ENCODE data around the gene METTL25.

METTL25 gene

DNA sequence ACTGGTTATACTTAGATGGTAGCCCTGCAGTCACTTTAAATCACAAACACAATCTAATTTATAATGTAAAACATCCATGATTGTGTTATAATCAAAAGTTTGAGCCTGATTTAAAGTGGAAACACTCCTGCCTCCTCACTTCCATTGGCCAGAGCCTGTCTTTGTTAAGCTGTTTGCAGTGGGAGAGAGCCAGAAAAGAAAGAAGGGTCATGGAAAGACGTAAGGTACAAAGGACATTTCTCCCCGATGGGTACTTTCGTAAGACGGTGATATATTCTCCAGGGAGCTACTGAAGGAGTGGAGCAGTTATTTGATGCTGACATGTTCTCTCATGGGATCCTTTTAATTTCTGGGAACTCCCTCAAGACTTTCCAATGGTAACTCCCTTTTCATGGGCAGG lies 164.0 kb downstream of the METTL25 start:
- Mint-ChIP-seq H3K4me1 (peaks cover 36% of the 10 kb centered on the region), H3K4me3 (no peak overlapping the region), H3K27ac (peak overlapping the region; percentile 96 to 97 (median 97)), H3K36me3 (ENCODE audit: low read depth) (no peaks in the 10 kb centered on the region), H3K9me3 (no peaks in the 10 kb centered on the region), H3K27me3 (ENCODE audit: low read depth) (no peaks in the 10 kb centered on the region)
- TF ChIP-seq, protein P1, sequence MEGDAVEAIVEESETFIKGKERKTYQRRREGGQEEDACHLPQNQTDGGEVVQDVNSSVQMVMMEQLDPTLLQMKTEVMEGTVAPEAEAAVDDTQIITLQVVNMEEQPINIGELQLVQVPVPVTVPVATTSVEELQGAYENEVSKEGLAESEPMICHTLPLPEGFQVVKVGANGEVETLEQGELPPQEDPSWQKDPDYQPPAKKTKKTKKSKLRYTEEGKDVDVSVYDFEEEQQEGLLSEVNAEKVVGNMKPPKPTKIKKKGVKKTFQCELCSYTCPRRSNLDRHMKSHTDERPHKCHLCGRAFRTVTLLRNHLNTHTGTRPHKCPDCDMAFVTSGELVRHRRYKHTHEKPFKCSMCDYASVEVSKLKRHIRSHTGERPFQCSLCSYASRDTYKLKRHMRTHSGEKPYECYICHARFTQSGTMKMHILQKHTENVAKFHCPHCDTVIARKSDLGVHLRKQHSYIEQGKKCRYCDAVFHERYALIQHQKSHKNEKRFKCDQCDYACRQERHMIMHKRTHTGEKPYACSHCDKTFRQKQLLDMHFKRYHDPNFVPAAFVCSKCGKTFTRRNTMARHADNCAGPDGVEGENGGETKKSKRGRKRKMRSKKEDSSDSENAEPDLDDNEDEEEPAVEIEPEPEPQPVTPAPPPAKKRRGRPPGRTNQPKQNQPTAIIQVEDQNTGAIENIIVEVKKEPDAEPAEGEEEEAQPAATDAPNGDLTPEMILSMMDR (IDR thresholded peaks at IDR 0.05; ENCODE audit: unreplicated experiment in 3 of 3): no peak

DNA sequence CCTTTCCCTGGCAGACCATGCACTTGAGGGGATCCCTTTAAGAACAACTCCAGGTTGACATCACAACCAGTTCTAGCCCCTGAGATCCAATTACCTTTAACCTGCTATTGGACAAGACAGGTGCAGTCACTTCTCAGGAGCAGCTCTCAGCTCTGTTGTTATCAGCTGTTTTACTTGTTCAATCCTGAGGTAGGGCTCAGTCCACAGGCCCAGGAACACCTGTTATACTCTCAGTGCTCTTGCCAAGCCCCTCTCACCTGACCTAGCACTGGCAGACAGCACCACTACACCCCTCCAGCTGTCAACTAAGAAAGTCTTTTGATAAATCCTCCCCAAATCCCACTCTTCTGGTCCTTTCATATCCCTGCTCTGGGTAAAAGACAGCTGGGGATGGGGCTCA lies 164.4 kb downstream of the METTL25 start:
- H3K9me3 Mint-ChIP-seq: no peaks in the 10 kb centered on the region
- no peaks in the 10 kb centered on the region for H3K27me3 Mint-ChIP-seq (ENCODE audit: low read depth)
- no peak overlapping the region for H3K4me3 Mint-ChIP-seq
- peak overlapping the region; percentile 96 to 97 (median 97) for H3K27ac Mint-ChIP-seq
- no peaks in the 10 kb centered on the region for H3K36me3 Mint-ChIP-seq (ENCODE audit: low read depth)
- peaks cover 38% of the 10 kb centered on the region for H3K4me1 Mint-ChIP-seq
- TF ChIP-seq, protein P1 (IDR thresholded peaks at IDR 0.05; ENCODE audit: unreplicated experiment in 3 of 3): no peak

GRCh38 chr12:82523996-82524395 lies 165.7 kb downstream of the METTL25 start:
- Mint-ChIP-seq H3K4me1 (peaks cover 50% of the 10 kb centered on the region), H3K9me3 (no peaks in the 10 kb centered on the region), H3K27me3 (ENCODE audit: low read depth) (no peaks in the 10 kb centered on the region)

DNA sequence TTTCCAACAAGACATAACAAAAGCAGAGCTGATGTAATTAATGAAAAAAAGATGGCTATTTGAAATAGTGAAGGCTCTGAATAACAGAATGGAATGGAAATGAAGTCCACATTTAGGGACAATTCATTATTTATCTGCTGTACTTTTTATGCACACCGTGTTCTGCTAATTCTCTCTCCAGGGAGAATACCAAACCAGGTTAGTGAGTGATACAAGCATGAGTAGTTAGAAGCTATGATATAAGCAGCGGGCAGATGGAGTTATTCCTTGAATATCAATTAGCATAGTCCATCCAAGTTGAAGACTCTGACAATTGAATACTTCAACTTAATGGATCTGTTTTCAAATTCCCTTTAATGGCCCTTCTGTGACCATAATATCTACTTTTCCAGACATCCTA lies 166.3 kb downstream of the METTL25 start:
- H3K4me3 Mint-ChIP-seq: no peak overlapping the region
- peak overlapping the region; percentile 96 to 97 (median 97) for H3K27ac Mint-ChIP-seq
- no peaks in the 10 kb centered on the region for H3K36me3 Mint-ChIP-seq (ENCODE audit: low read depth)
- TF ChIP-seq, protein P1 (IDR thresholded peaks at IDR 0.05; ENCODE audit: unreplicated experiment in 3 of 3): no peak
- H3K4me1 Mint-ChIP-seq: peaks cover 51% of the 10 kb centered on the region
- H3K9me3 Mint-ChIP-seq: no peaks in the 10 kb centered on the region
- H3K27me3 Mint-ChIP-seq (ENCODE audit: low read depth): no peaks in the 10 kb centered on the region

More at GRCh38 chr12:82523996-82524395, 165.7 kb downstream of the METTL25 start:
- H3K27ac Mint-ChIP-seq: peak overlapping the region; percentile 96 to 97 (median 97)
- no peaks in the 10 kb centered on the region for H3K36me3 Mint-ChIP-seq (ENCODE audit: low read depth)
- H3K4me3 Mint-ChIP-seq: peak overlapping the region in 2 of 3 experiments; percentile 24 to 58
- TF ChIP-seq, protein P1 (IDR thresholded peaks at IDR 0.05; ENCODE audit: unreplicated experiment in 3 of 3): no peak

DNA sequence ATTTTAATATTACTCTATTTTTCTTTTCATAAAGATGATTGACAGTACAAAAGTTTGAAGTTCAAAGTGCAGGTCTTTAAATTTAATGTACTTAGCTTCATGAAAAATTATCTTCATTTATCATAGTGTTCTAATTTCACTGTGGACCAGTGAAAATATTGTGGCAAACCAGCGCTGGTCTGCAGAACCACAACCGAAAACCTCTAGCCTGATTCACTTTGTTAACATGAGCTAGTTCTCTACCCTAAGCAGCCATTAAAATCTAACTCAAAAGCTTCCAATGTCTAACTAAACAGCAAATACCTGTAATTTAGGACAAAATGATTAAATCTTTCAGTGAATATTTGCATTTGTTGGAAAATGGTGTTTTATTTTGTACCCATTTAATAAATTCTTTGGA lies 167.3 kb downstream of the METTL25 start:
- Mint-ChIP-seq H3K9me3 (no peaks in the 10 kb centered on the region), H3K27me3 (ENCODE audit: low read depth) (no peaks in the 10 kb centered on the region), H3K4me3 (no peak overlapping the region), H3K4me1 (peaks cover 51% of the 10 kb centered on the region), H3K27ac (peak overlapping the region; percentile 24 to 97 (median 96)), H3K36me3 (ENCODE audit: low read depth) (no peaks in the 10 kb centered on the region)
- TF ChIP-seq, protein P1 (IDR thresholded peaks at IDR 0.05; ENCODE audit: unreplicated experiment in 3 of 3): no peak

GRCh38 chr12:82527165-82527780 lies 168.9 kb downstream of the METTL25 start:
- no peak overlapping the region for H3K4me3 Mint-ChIP-seq
- H3K9me3 Mint-ChIP-seq: peaks cover 2% of the 10 kb centered on the region
- H3K36me3 Mint-ChIP-seq (ENCODE audit: low read depth): no peaks in the 10 kb centered on the region
- peak overlapping the region in 1 of 3 experiments; percentile 35 for H3K27ac Mint-ChIP-seq
- H3K4me1 Mint-ChIP-seq: peaks cover 46% of the 10 kb centered on the region
- TF ChIP-seq, protein P1 (IDR thresholded peaks at IDR 0.05; ENCODE audit: unreplicated experiment in 3 of 3): peak; percentile 85 to 94 (median 86)
- no peaks in the 10 kb centered on the region for H3K27me3 Mint-ChIP-seq (ENCODE audit: low read depth)
